ENCODE results near the gene PFN1.

Gene PFN1

GRCh38 chr17:4937553-4937952, 10.8 kb downstream of the PFN1 start:
- DNase-seq (ENCODE audit: low read depth), result no peak
- no peak overlapping the region for H3K4me3 ChIP-seq (ENCODE audit: control insufficient read depth, low read depth, low read length)
- TF ChIP-seq CTCF (conservative IDR thresholded peaks at IDR 0.05; ENCODE audit: control insufficient read depth, insufficient read depth, low read depth, low read length), result no peak

- TF ChIP-seq CTCF (conservative IDR thresholded peaks at IDR 0.05; ENCODE audit: control insufficient read depth, insufficient read depth, low read depth, low read length), result no peak
- no peak for DNase-seq (ENCODE audit: low read depth)
- no peak overlapping the region for H3K4me3 ChIP-seq (ENCODE audit: control insufficient read depth, low read depth, low read length)
Observed at GRCh38 chr17:4936436-4936835, 11.9 kb downstream of the PFN1 start.

- DNase-seq (ENCODE audit: low read depth), result no peak
- TF ChIP-seq CTCF (conservative IDR thresholded peaks at IDR 0.05; ENCODE audit: control insufficient read depth, insufficient read depth, low read depth, low read length), result no peak
- H3K4me3 ChIP-seq (ENCODE audit: control insufficient read depth, low read depth, low read length), result no peak overlapping the region
Observed at GRCh38 chr17:4935650-4936049, 12.7 kb downstream of the PFN1 start.

- peak; percentile 55 for DNase-seq (ENCODE audit: low read depth)
- H3K4me3 ChIP-seq (ENCODE audit: control insufficient read depth, low read depth, low read length), result no peak overlapping the region
- TF ChIP-seq CTCF (conservative IDR thresholded peaks at IDR 0.05; ENCODE audit: control insufficient read depth, insufficient read depth, low read depth, low read length), result peak; percentile 47
Observed at GRCh38 chr17:4934173-4934979, 14.0 kb downstream of the PFN1 start.

- no peak for TF ChIP-seq CTCF (conservative IDR thresholded peaks at IDR 0.05; ENCODE audit: control insufficient read depth, insufficient read depth, low read depth, low read length)
- no peak overlapping the region for H3K4me3 ChIP-seq (ENCODE audit: control insufficient read depth, low read depth, low read length)
- no peak for DNase-seq (ENCODE audit: low read depth)
Observed at GRCh38 chr17:4933646-4934045, 14.7 kb downstream of the PFN1 start.

- H3K4me3 ChIP-seq (ENCODE audit: control insufficient read depth, low read depth, low read length), result no peak overlapping the region
- no peak for DNase-seq (ENCODE audit: low read depth)
- TF ChIP-seq CTCF (conservative IDR thresholded peaks at IDR 0.05; ENCODE audit: control insufficient read depth, insufficient read depth, low read depth, low read length), result no peak
Observed at GRCh38 chr17:4932756-4933155, 15.6 kb downstream of the PFN1 start.
